Amygdala (tissue), 56 donors: Measurements from ENCODE around the gene ACSS1.
"Not testable (repeated sequence)": the region's sequence is repeated elsewhere in the genome, so short reads cannot be mapped to it uniquely, and the experiment has no call there.

Source experiments
- DNase-seq, 56 donors: peaks; one replicate each; lab custom pipeline; 2025; lab: John Stamatoyannopoulos, UW

The ACSS1 gene

GRCh38 chr20:25017257-25017803 lies 40.6 kb downstream of the ACSS1 start:
- no peak for DNase-seq

DNA sequence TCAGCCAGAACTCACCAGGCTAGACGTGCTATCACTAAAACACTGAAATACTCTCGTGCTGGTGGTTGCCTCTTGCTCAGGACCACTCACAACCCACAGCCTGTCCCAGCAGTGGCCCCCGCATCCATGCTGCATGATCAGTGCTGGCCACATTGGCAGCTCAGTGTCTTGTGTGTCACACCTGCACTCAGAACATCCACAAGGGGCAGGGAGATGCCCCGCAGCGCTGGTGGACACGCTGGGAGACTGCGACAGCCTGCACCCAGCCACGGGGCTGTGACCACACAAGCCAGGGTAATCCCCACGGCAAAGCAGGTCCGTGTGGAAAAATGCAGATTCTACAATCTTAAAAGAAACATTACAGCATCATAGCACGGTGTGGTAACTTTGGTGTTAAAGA lies 41.5 kb downstream of the ACSS1 start:
- no peak for DNase-seq

- no peak for DNase-seq
Measured at GRCh38 chr20:25015986-25016385, 42.0 kb downstream of the ACSS1 start.

DNA sequence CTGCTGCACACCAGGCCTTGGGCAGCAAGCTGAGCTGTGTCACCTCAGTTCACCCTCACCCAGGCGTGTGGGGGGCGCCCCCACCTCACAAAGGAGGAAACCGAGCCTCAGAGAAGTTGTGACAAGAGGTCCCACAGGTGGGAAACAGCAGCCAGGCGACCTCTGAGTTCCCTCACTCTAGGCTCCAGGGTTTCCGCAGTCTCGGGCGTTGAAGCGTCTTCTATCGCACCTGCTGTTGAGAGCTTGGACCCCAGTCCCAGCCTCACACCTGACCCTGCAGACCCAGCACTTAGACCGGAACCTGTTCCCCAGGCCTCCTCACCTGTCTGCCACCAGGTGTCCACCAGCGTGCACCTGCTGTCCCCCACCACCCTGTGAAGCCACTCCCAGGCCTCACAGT lies 43.1 kb downstream of the ACSS1 start:
- DNase-seq = no peak

DNA sequence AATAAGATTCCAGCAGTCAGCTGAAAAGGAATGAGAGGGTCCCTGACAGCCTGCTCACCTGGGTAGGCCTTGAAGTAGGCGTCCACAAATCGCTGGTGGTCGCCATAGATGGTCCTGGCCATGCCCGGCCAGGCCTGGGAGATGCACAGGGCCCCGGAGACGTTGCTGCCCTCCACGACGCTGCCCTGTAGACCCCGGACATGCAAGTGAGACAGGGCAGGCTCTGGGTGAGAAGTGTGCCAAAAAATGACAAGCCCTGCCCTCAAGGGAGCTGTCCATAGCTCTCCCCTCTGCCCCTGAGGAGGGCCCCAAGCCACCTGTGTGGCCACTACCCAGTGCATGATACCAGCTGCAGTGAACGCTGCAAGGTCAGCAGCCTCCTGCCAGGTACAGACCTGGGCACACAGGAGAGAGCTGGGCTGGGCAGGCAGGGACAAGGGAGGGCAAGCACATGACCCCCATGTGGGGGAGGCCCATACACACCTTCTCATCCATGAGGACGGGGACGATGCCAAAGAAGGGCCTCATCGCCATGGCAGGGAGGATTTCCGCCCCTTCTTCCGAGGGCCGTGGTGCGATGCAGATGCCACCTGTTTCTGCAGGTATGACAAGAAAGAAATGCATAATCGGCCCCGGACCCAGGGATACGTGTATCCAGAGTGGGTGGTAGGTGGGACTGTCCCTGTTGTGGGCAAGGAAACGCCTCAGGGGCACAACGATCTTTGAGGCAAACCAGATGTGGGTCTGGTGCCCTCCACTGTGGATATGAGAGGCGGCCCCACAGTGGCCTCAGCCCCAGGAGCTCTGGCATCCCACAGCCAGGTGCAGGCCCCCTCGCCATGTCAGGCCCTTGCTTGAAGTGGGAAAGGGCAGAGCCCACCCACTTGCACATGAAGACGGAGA lies 44.2 kb downstream of the ACSS1 start:
- no peak for DNase-seq

DNA sequence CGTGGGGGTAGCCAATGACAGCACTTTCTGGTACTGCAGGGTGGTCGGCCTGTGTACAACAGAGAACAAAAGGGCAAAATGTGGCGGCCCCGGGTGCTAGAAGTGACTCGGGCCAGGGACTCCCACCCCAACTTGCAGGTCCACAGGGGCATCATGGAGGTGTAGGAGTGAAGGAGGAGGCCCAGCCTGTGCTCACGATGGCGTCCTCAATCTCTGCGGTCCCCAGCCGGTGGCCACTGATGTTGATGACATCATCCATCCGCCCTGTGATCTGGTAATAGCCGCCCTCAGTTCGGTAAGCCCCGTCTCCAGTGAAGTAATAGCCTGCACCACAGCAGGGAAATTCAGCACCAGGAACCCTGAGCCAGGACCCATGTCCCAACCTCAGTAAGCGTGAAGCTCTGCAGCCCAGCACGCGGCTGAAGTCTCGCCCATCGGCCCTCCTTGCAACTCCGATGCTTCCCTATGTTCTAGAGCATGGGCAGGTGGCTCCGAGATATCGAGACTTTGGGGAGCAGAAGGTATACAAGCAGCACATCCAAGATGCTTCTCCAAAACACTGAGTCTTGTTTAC lies 45.2 kb downstream of the ACSS1 start:
- no peak for DNase-seq

- DNase-seq = peak in 4 of 56 donors; percentile 33 to 57 (median 38)
Measured at GRCh38 chr20:25011831-25012241, 46.1 kb downstream of the ACSS1 start.

- DNase-seq = no peak
Measured at GRCh38 chr20:25011261-25011660, 46.7 kb downstream of the ACSS1 start.

- peak in 3 of 56 donors; percentile 20 to 28 (median 27) for DNase-seq
Measured at GRCh38 chr20:25009218-25010145, 48.5 kb downstream of the ACSS1 start.

DNA sequence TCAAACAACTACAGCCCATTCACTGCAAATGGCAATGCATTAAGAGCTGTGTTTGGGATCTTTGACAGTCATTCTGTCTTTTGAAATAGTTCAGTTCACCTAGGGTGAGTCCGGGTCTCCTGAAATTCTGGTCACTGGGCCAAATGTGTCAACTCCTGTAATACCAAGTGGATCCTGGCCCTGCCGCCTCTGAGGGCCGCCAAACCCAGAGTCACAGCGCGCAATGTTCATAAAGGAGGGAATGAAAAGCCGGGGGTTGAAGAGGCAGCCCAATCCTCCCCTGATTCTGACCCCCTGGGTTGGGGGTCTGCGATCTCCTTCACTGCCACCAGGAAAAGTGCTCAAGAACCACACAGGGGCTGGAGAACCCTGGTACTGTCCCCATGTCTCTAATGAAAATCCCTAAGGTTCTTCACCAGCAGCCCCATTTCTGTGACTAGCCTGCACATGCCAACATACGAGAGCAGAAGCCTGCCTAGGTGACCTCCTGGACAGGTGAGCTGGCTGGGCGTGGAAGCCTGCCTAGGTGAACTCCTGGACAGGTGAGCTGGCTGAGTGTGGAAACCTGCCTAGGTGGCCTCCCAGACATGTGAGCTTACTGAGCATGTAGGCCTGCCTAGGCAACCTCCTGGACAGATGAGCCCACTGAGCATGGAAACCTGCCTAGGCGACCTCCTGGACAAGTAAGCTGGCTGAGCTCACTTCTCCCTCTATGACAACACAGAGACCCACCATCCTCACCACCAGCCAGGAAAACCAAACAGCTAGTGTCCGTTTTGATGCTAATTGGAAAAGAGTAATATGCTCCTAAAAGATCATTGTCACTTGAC lies 49.3 kb downstream of the ACSS1 start:
- DNase-seq = no peak

DNA sequence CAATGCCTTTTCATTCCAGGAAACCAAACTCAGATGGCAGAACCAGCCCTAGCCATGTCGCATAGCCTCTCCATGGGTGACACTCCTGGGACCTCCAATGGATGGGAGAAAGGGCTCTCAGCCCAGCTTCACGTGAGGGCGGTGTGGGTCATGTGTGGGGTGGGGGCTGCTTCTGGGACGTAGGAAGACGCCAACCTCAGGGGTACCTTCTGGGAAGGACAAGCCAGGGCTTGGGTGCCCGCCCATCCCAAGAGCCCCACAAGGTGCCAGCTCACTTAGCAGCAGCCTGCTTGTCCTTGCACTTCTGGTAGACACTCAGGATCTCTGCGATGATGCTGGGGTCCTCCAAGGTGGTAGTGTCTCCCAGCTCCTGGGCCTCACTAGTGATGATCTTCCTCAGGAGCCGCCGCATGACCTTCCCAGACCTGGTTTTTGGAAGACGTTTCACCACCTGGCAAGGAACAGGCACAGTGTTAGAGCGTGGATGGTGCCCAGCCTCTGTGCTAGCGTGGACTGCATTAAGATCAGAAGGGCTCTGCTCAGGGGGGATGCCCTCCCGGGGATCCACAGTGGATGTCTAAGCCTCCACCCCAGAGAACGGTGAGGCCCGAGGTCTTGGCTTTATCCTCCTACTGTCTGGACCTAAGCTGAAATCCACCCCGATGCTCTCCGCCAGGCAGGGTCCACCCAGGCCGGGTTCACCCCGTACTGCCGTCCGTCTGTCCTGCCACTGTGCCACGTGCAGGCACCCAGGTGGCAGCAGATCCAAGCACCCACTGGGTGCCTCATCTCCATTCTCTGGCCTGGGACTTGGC lies 50.2 kb downstream of the ACSS1 start:
- no peak for DNase-seq

DNA sequence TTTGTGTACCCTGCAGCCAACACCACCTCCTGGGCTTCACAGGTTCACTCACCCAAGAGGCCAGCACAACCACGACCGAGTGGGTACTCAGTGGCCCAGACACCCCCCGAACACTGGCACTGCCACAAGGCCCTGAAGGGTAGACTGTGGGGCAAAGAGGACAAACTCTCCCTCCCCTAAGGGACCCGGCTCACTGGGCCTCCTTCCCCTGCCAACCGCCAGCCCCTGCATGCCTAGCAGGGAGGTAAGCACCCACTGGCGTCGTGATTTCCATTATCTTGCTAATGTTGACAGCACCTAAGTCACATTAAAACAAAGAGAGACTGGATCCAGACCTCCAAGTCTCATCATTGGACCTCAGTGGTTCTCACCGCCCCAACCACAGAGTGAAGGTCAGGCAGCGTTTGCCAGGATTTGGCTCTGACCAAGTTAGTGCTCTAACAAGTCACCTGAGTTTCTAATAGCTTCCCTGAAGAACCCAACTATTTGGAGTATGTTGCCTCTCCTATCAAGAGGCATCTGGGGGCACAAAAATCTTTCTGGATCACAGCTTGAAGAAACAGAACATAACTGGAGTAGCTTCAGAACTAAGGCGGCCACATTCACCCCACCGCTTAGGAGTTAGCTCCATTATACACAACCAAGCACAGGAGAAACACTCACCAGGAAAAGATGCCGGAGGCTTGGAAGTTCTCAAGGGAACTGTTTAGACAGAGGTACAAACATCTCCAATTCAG lies 51.3 kb downstream of the ACSS1 start:
- DNase-seq = no peak

- DNase-seq = no peak
Measured at GRCh38 chr20:25005661-25006060, 52.3 kb downstream of the ACSS1 start.

DNA sequence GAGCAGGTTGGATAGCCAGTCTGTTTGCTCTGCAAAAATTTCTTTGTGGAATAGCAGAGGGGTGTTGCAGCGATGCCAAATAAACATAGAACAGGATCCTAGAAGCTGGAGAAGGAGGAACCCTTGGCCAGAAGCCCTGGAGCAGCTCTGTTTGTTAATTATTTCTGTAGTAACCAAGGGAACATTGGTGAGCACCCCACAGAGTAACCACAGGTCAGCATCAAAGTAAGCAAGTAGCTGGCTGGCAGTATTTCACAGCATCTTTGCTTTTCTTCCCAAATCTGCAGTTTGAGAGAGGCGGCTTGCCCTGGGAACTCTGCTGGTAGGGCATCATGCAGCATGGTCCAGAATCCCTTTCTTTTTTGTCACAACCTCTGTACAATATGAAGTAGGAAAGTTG lies 52.7 kb downstream of the ACSS1 start:
- DNase-seq = peak in 12 of 56 donors; percentile 22 to 75 (median 54)

GRCh38 chr20:25003002-25003401 lies 54.9 kb downstream of the ACSS1 start:
- no peak for DNase-seq

DNA sequence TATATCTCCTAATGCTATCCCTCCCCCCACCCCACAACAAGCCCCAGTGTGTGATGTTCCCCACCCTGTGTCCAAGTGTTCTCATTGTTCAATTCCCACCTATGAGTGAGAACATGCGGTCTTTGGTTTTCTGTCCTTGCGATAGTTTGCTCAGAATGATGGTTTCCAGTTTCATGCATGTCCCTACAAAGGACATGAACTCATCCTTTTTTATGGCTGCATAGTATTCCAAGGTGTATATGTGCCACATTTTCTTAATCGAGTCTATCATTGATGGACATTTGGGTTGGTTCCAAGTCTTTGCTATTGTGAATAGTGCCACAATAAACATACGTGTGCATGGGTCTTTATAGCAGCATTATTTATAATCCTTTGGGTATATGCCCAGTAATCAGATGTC lies 56.6 kb downstream of the ACSS1 start:
- not testable (repeated sequence) for DNase-seq

GRCh38 chr20:25000268-25000801 lies 57.6 kb downstream of the ACSS1 start:
- DNase-seq = peak in 10 of 56 donors; percentile 13 to 70 (median 32)

- DNase-seq = no peak
Measured at GRCh38 chr20:24999568-24999967, 58.4 kb downstream of the ACSS1 start.
